ENCODE data around the gene TMEM187.

TMEM187 gene

GRCh38 chrX:153948002-153948466, 24.5 kb upstream of the TMEM187 start:
- H3K4me1 ChIP-seq (ENCODE audit: insufficient read depth, low read length), result peaks cover 13% of the 10 kb centered on the region
- no peak overlapping the region; the same call in 1 of the 2 replicates for H3K27ac ChIP-seq (ENCODE audit: low read length)
- no peaks in the 10 kb centered on the region for H3K27me3 ChIP-seq (ENCODE audit: insufficient read depth, low read length, poor library complexity)
- H3K79me2 ChIP-seq (ENCODE audit: insufficient read depth, low read length), result peaks cover 5% of the 10 kb centered on the region
- H3K9me3 ChIP-seq (ENCODE audit: insufficient read depth, low read length, severe bottlenecking), result no peaks in the 10 kb centered on the region
- H3K4me2 ChIP-seq (ENCODE audit: insufficient read depth, low read length), result no peak overlapping the region
- TF ChIP-seq EZH2 (IDR thresholded peaks at IDR 0.05; ENCODE audit: borderline replicate concordance, low read depth, low read length, severe bottlenecking) (no peak), CTCF (IDR thresholded peaks at IDR 0.05; ENCODE audit: borderline replicate concordance, extremely low read depth, low read length, poor library complexity, severe bottlenecking) (no peak)
- no peak overlapping the region for H3K9ac ChIP-seq (ENCODE audit: low read depth, low read length)
- peaks cover 50% of the 10 kb centered on the region for H3K36me3 ChIP-seq (ENCODE audit: insufficient read depth, low read length)
- no peak for ATAC-seq (ENCODE audit: insufficient read depth, low read depth)
- H2AFZ ChIP-seq (ENCODE audit: low read depth, low read length), result no peak overlapping the region
- peaks cover 20% of the 10 kb centered on the region for H4K20me1 ChIP-seq (ENCODE audit: insufficient read depth, low read length)
- no peak for DNase-seq
- H3K4me3 ChIP-seq (ENCODE audit: low read depth in 1 of 2, low read length in 2 of 2), result no peak overlapping the region

- TF ChIP-seq CTCF (IDR thresholded peaks at IDR 0.05; ENCODE audit: borderline replicate concordance, extremely low read depth, low read length, poor library complexity, severe bottlenecking), result no peak
- TF ChIP-seq EZH2 (IDR thresholded peaks at IDR 0.05; ENCODE audit: borderline replicate concordance, low read depth, low read length, severe bottlenecking), result no peak
- Histone ChIP-seq H3K27me3 (ENCODE audit: insufficient read depth, low read length, poor library complexity) (no peaks in the 10 kb centered on the region), H3K79me2 (ENCODE audit: insufficient read depth, low read length) (peaks cover 10% of the 10 kb centered on the region), H2AFZ (ENCODE audit: low read depth, low read length) (no peak overlapping the region), H3K9me3 (ENCODE audit: insufficient read depth, low read length, severe bottlenecking) (no peaks in the 10 kb centered on the region), H3K9ac (ENCODE audit: low read depth, low read length) (no peak overlapping the region), H3K4me2 (ENCODE audit: insufficient read depth, low read length) (no peak overlapping the region), H4K20me1 (ENCODE audit: insufficient read depth, low read length) (peaks cover 31% of the 10 kb centered on the region), H3K4me3 (ENCODE audit: low read depth in 1 of 2, low read length in 2 of 2) (no peak overlapping the region), H3K4me1 (ENCODE audit: insufficient read depth, low read length) (peaks cover 8% of the 10 kb centered on the region), H3K36me3 (ENCODE audit: insufficient read depth, low read length) (peaks cover 61% of the 10 kb centered on the region), H3K27ac (ENCODE audit: low read length) (no peak overlapping the region)
- ATAC-seq (ENCODE audit: insufficient read depth, low read depth) (no peak), DNase-seq (no peak)
Observed at GRCh38 chrX:153948847-153949805, 23.4 kb upstream of the TMEM187 start.

- Histone ChIP-seq H4K20me1 (ENCODE audit: insufficient read depth, low read length) (peaks cover 41% of the 10 kb centered on the region), H3K9ac (ENCODE audit: low read depth, low read length) (no peak overlapping the region), H3K36me3 (ENCODE audit: insufficient read depth, low read length) (peaks cover 71% of the 10 kb centered on the region), H3K4me2 (ENCODE audit: insufficient read depth, low read length) (no peak overlapping the region), H3K4me3 (ENCODE audit: low read depth in 1 of 2, low read length in 2 of 2) (no peak overlapping the region), H3K9me3 (ENCODE audit: insufficient read depth, low read length, severe bottlenecking) (no peaks in the 10 kb centered on the region), H3K79me2 (ENCODE audit: insufficient read depth, low read length) (peaks cover 11% of the 10 kb centered on the region), H2AFZ (ENCODE audit: low read depth, low read length) (no peak overlapping the region), H3K27me3 (ENCODE audit: insufficient read depth, low read length, poor library complexity) (no peaks in the 10 kb centered on the region), H3K4me1 (ENCODE audit: insufficient read depth, low read length) (no peaks in the 10 kb centered on the region), H3K27ac (ENCODE audit: low read length) (no peak overlapping the region)
- ATAC-seq (ENCODE audit: insufficient read depth, low read depth) (no peak), DNase-seq (no peak)
- no peak for TF ChIP-seq CTCF (IDR thresholded peaks at IDR 0.05; ENCODE audit: borderline replicate concordance, extremely low read depth, low read length, poor library complexity, severe bottlenecking)
- no peak for TF ChIP-seq EZH2 (IDR thresholded peaks at IDR 0.05; ENCODE audit: borderline replicate concordance, low read depth, low read length, severe bottlenecking)
Observed at GRCh38 chrX:153950127-153950526, 22.4 kb upstream of the TMEM187 start.

Measured in DND-41 (cell line).